Psoas muscle (tissue), 8 donors: Measurements from ENCODE around the gene ZFAND2A. TPM values are rescaled to one million over a fixed set of nuclear protein-coding genes. Genes with fewer than 3 reads are reported as not detected.
A peak's percentile ranks its signal among the peaks of the same experiment; 100 is the strongest.

ENCODE experiments used
- ATAC-seq, 4 donors: fragments of 200-7000 bp; cut with Tn5 transposase; one replicate each; pipeline ENCODE4 v1.9.1; 2020; ENCODE audit warnings: moderate library complexity in 3 of 4, mild to moderate bottlenecking in 2 of 4
- DNase-seq, 2 donors: peaks; one replicate each; pipeline ENCODE4 v3.0.0-alpha.2; 2020
- H3K27ac ChIP-seq: fragments of 200-600 bp; one replicate; pipeline ENCODE4 v1.8.0; 2022
- H3K27me3 ChIP-seq, 3 donors: fragments of 200-600 bp in 1 of 3; one replicate each; pipeline versions ENCODE4 v1.6.1 to v1.8.0; 2013 to 2022; ENCODE audit warnings: low read length in 2 of 3, mild to moderate bottlenecking in 2 of 3, moderate library complexity in 1 of 3; ENCODE audit not compliant: insufficient read depth in 3 of 3
- H3K36me3 ChIP-seq, 2 donors: fragments of 200-600 bp in 1 of 2; one replicate each; pipeline versions ENCODE4 v1.6.1 to v1.8.0; 2013 to 2022; ENCODE audit warnings: low read depth in 1 of 2, mild to moderate bottlenecking in 1 of 2, moderate library complexity in 1 of 2; ENCODE audit not compliant: insufficient read depth in 1 of 2
- H3K4me1 ChIP-seq: fragments of 200-600 bp; one replicate; pipeline ENCODE4 v1.8.0; 2022
- H3K4me3 ChIP-seq: fragments of 200-600 bp; one replicate; pipeline ENCODE4 v1.8.0; 2022; ENCODE audit warnings: mild to moderate bottlenecking
- H3K9me3 ChIP-seq: fragments of 200-600 bp; one replicate; pipeline ENCODE4 v1.8.0; 2022
- CTCF ChIP-seq: fragments of 200-600 bp; IDR thresholded peaks from one replicate; pipeline ENCODE4 v1.8.0; 2022; ENCODE audit warnings: antibody characterized with exemption
- WGBS, 3 donors: extraction: QIAGEN DNeasy Blood & Tissue Kit; methylation state at CpG; one replicate each; pipeline versions ENCODE4 v1.1.6 to v1.1.7; 2013; 5-methylcytosine and 5-hydroxymethylcytosine counted together
- intact Hi-C, 2 donors: fragments of 100-400 bp; cut with DNase I; formaldehyde crosslinking; loops; one replicate each; pipeline versions ENCODE4 v1.11.0 to v1.14.2; 2022
- polyA plus RNA-seq, 3 donors: library from polyadenylated mRNA; stranded (reverse); fragments of 200-250 nt; gene quantifications; one replicate each; pipeline ENCODE4 v1.2.3, GENCODE V29; 2013
- total RNA-seq, 4 donors: library from RNA; stranded (reverse); fragmentation: NEBNext Ultra II Directional in 2 of 4; extraction: Animal tissue kit (Norgen Biotek cat#: 25700) in 2 of 4; gene quantifications; one replicate each; pipeline versions ENCODE4 v1.2.1 to v1.2.4, GENCODE V29; 2021 to 2023
- donor health status: healthy with polysubstance abuse.
- donor health status: DM: no; HTN: no; CAD: no; lungs with moderate emphysema.
- donor health status: Bipolar disorder and iron deficiency.
- donor health status: healthy.
- donor health status: DM: yes; HTN: yes; CAD: no.
- donor health status: DM: no; HTN: no; CAD: no.
- donor health status: DM: no; HTN: no; CAD: no.
- donor health status: DM: yes; HTN: yes; CAD: no.

The ZFAND2A gene
- total and polyA plus RNA-seq, 7 donors, result 5.7 to 61.1 (median 18.4) TPM

- TF ChIP-seq CTCF, result no peak
- ATAC-seq (no peak), DNase-seq (no peak)
- intact Hi-C loops, result no loop called here
- H3K27me3 ChIP-seq, result no peaks in the 10 kb centered on the region
- no peaks in the 10 kb centered on the region for H3K9me3 ChIP-seq
- H3K4me1 ChIP-seq, result peaks cover 12% of the 10 kb centered on the region
- no peaks in the 10 kb centered on the region for H3K36me3 ChIP-seq
- 72 to 82% (median 75%) methylated on average over 7 of the region's 7 CpGs for WGBS, 3 donors
- H3K4me3 ChIP-seq, result no peak overlapping the region
- no peak overlapping the region for H3K27ac ChIP-seq
Measured at GRCh38 chr7:1134951-1135350, 25.0 kb downstream of the ZFAND2A start.

- 75 to 82% (median 80%) methylated on average over 2 of the region's 2 CpGs for WGBS, 3 donors
- H3K4me3 ChIP-seq, result no peak overlapping the region
Measured at GRCh38 chr7:1131471-1132265, 28.3 kb downstream of the ZFAND2A start.

GRCh38 chr7:1130021-1130990 lies 29.7 kb downstream of the ZFAND2A start:
- no peak for TF ChIP-seq CTCF
- 89 to 93% (median 93%) methylated on average over 22 to 26 of the region's 26 CpGs for WGBS, 3 donors
- intact Hi-C loops, result no loop called here
- Histone ChIP-seq H3K4me3 (no peak overlapping the region), H3K4me1 (no peaks in the 10 kb centered on the region), H3K27me3 (no peaks in the 10 kb centered on the region), H3K36me3 (peaks cover 0 to 4% of the 10 kb centered on the region in 2 donors), H3K27ac (no peak overlapping the region), H3K9me3 (no peaks in the 10 kb centered on the region)
- peak in 1 of 2 donors; percentile 35 for DNase-seq
- ATAC-seq, result no peak

More at GRCh38 chr7:1131471-1132265, 28.3 kb downstream of the ZFAND2A start:
- ATAC-seq (no peak), DNase-seq (no peak)
- H3K27me3 ChIP-seq, result no peaks in the 10 kb centered on the region
- intact Hi-C loops, result no loop called here
- H3K4me1 ChIP-seq, result peaks cover under 1% of the 10 kb centered on the region
- no peak for TF ChIP-seq CTCF
- H3K9me3 ChIP-seq, result no peaks in the 10 kb centered on the region
- peaks cover 0 to 4% of the 10 kb centered on the region in 2 donors for H3K36me3 ChIP-seq
- no peak overlapping the region for H3K27ac ChIP-seq

GRCh38 chr7:1129431-1129830 lies 30.6 kb downstream of the ZFAND2A start:
- 93 to 97% (median 96%) methylated on average over 11 to 13 of the region's 13 CpGs for WGBS, 3 donors
- no peaks in the 10 kb centered on the region for H3K27me3 ChIP-seq
- no peak overlapping the region for H3K27ac ChIP-seq
- TF ChIP-seq CTCF, result no peak
- no peaks in the 10 kb centered on the region for H3K9me3 ChIP-seq
- peaks cover 0 to 4% of the 10 kb centered on the region in 2 donors for H3K36me3 ChIP-seq
- ATAC-seq (no peak), DNase-seq (peak in 1 of 2 donors; percentile 42)
- H3K4me3 ChIP-seq, result no peak overlapping the region
- intact Hi-C loops, result no loop called here
- peaks cover 6% of the 10 kb centered on the region for H3K4me1 ChIP-seq
